CD14-positive monocyte (primary cell): ENCODE measurements around the gene MPPED1. TPM values are rescaled to one million over a fixed set of nuclear protein-coding genes. Genes with fewer than 3 reads are reported as not detected.

Source experiments
- DNase-seq, 3 donors: peaks; one replicate each; pipeline ENCODE4 v3.0.0-alpha.2; 2011 to 2022
- H2AFZ ChIP-seq: 2 replicates; pipeline ENCODE4 v1.6.0; 2012; ENCODE audit warnings: mild to moderate bottlenecking, low read depth, low read length, inconsistent platforms; ENCODE audit not compliant: insufficient read depth, poor library complexity, severe bottlenecking
- H3K27ac ChIP-seq, 2 donors: 1 replicate in 1 of 2; 2 replicates in 1 of 2; pipeline ENCODE4 v1.5.1; 2012 to 2013; ENCODE audit warnings: low read length in 2 of 2, control low read depth in 1 of 2, inconsistent platforms in 1 of 2, low read depth in 1 of 2, mild to moderate bottlenecking in 1 of 2
- H3K27me3 ChIP-seq, 2 donors: one replicate each; pipeline versions ENCODE4 v1.6.0 to v1.6.1; 2011 to 2013; ENCODE audit warnings: low read length in 2 of 2; ENCODE audit not compliant: control insufficient read depth in 2 of 2, insufficient read depth in 2 of 2
- H3K36me3 ChIP-seq, 2 donors: replicated peaks in 1 of 2; 1 replicate in 1 of 2; 2 replicates in 1 of 2; pipeline versions ENCODE4 v1.5.1 to v1.6.1; 2012 to 2013; ENCODE audit warnings: low read length in 2 of 2, control low read depth in 1 of 2, inconsistent platforms in 1 of 2, mild to moderate bottlenecking in 1 of 2; ENCODE audit not compliant: insufficient read depth in 2 of 2, control insufficient read depth in 1 of 2
- H3K4me1 ChIP-seq, 2 donors: 1 replicate in 1 of 2; 2 replicates in 1 of 2; pipeline versions ENCODE4 v1.5.1 to v1.6.1; 2012 to 2013; ENCODE audit warnings: low read length in 2 of 2, control low read depth in 1 of 2, inconsistent platforms in 1 of 2, mild to moderate bottlenecking in 1 of 2, moderate library complexity in 1 of 2; ENCODE audit not compliant: insufficient read depth in 2 of 2, control insufficient read depth in 1 of 2
- H3K4me2 ChIP-seq: replicated peaks from 2 replicates; pipeline ENCODE3; 2012; ENCODE audit warnings: low read length, moderate library complexity, mild to moderate bottlenecking; ENCODE audit not compliant: poor library complexity, severe bottlenecking; ENCODE audit errors: extremely low read depth
- H3K4me3 ChIP-seq, 3 experiments: fragments of 200-600 bp in 1 of 3; sonication (generic) in 1 of 3; replicated peaks in 1 of 3; 1 replicate in 2 of 3; 2 replicates in 1 of 3; pipeline ENCODE4 v1.5.1; 2011 to 2013; ENCODE audit warnings: low read length in 3 of 3, mild to moderate bottlenecking in 3 of 3, control low read depth in 2 of 3, low read depth in 2 of 3, inconsistent platforms in 1 of 3, moderate library complexity in 1 of 3
- H3K79me2 ChIP-seq: 2 replicates; pipeline ENCODE4 v1.6.0; 2012; ENCODE audit warnings: mild to moderate bottlenecking, control low read depth, inconsistent platforms, low read length, moderate library complexity; ENCODE audit not compliant: insufficient read depth
- H3K9ac ChIP-seq: 2 replicates; pipeline ENCODE4 v1.6.0; 2017; ENCODE audit warnings: low read length, mild to moderate bottlenecking; ENCODE audit not compliant: insufficient read depth, poor library complexity, severe bottlenecking
- H3K9me3 ChIP-seq, 2 donors: replicated peaks in 1 of 2; 1 replicate in 1 of 2; 2 replicates in 1 of 2; pipeline versions ENCODE4 v1.5.1 to v1.6.1; 2012 to 2013; ENCODE audit warnings: low read length in 2 of 2, control low read depth in 1 of 2; ENCODE audit not compliant: control insufficient read depth in 1 of 2, insufficient read depth in 1 of 2
- H4K20me1 ChIP-seq: 2 replicates; pipeline ENCODE4 v1.6.0; 2012; ENCODE audit warnings: mild to moderate bottlenecking, low read length, control low read depth, moderate library complexity; ENCODE audit not compliant: insufficient read depth
- H3K27ac Mint-ChIP-seq, 7 donors: one replicate each; pipeline ENCODE4 v1.8.0; 2020; ENCODE audit warnings: mild to moderate bottlenecking in 7 of 7, mixed read lengths in 7 of 7, moderate library complexity in 6 of 7, inconsistent platforms in 2 of 7
- H3K27me3 Mint-ChIP-seq, 3 donors: one replicate each; pipeline ENCODE4 v1.8.0; 2021 to 2022; ENCODE audit warnings: low read depth in 3 of 3, mild to moderate bottlenecking in 3 of 3, mixed read lengths in 3 of 3, moderate library complexity in 3 of 3, inconsistent platforms in 1 of 3
- H3K36me3 Mint-ChIP-seq, 2 donors: one replicate each; pipeline ENCODE4 v1.8.0; 2020; ENCODE audit warnings: mixed read lengths in 2 of 2, inconsistent platforms in 1 of 2, mild to moderate bottlenecking in 1 of 2
- H3K4me1 Mint-ChIP-seq: one replicate; pipeline ENCODE4 v1.8.0; 2020; ENCODE audit warnings: mild to moderate bottlenecking, mixed read lengths
- H3K4me3 Mint-ChIP-seq, 2 donors: one replicate each; pipeline ENCODE4 v1.8.0; 2020; ENCODE audit warnings: mild to moderate bottlenecking in 2 of 2, mixed read lengths in 2 of 2, moderate library complexity in 1 of 2
- H3K9me3 Mint-ChIP-seq, 7 donors: one replicate each; pipeline ENCODE4 v1.8.0; 2020 to 2022; ENCODE audit warnings: mixed read lengths in 7 of 7, mild to moderate bottlenecking in 6 of 7, moderate library complexity in 6 of 7, inconsistent platforms in 2 of 7
- CTCF ChIP-seq: fragments of 200-600 bp; IDR thresholded peaks from one replicate; pipeline ENCODE4 v1.8.0; 2022; ENCODE audit warnings: antibody characterized with exemption, mild to moderate bottlenecking
- WGBS: methylation state at CpG from one replicate; pipeline ENCODE4 v1.1.5; 2013; ENCODE audit warnings: missing lambda C conversion rate; ENCODE audit not compliant: insufficient coverage; 5-methylcytosine and 5-hydroxymethylcytosine counted together
- intact Hi-C, 2 donors: fragments of 100-400 bp; cut with micrococcal nuclease; formaldehyde crosslinking; loops; one replicate each; pipeline versions ENCODE4 v1.15.0 to v1.15.1; 2023
- polyA plus RNA-seq, 3 donors: library from polyadenylated mRNA; depleted of rRNA in 1 of 3; unstranded in 2 of 3; stranded (reverse) in 1 of 3; fragments of 300-500 nt in 2 of 3; fragments of >200 nt in 1 of 3; fragmentation: Illumina TruSeq in 2 of 3; gene quantifications; 1 replicate in 2 of 3; 2 replicates in 1 of 3; pipeline ENCODE4 v1.2.3, GENCODE V29; 2012 to 2021

MPPED1 gene
- polyA plus RNA-seq, 3 donors, result not detected

- Mint-ChIP-seq H3K27ac (no peak overlapping the region), H3K27me3 (peaks cover 1 to 14% (median 8%) of the 10 kb centered on the region in 3 donors), H3K4me3 (no peak overlapping the region), H3K4me1 (peaks cover 2% of the 10 kb centered on the region), H3K9me3 (peaks cover 0 to 2% (median 0%) of the 10 kb centered on the region in 7 donors), H3K36me3 (no peaks in the 10 kb centered on the region)
- H3K27ac ChIP-seq, result no peak overlapping the region
- no peak overlapping the region for H3K4me3 ChIP-seq
- H3K27me3 ChIP-seq, result no peaks in the 10 kb centered on the region
- H3K4me1 ChIP-seq, result no peaks in the 10 kb centered on the region
- H3K36me3 ChIP-seq, result no peaks in the 10 kb centered on the region
- H3K4me2 ChIP-seq, result no peak overlapping the region
- no peaks in the 10 kb centered on the region for H3K9me3 ChIP-seq
- H3K9ac ChIP-seq, result no peak overlapping the region
- H3K79me2 ChIP-seq, result no peaks in the 10 kb centered on the region
- WGBS, result 85% methylated on average over 9 of the region's 11 CpGs
- H2AFZ ChIP-seq, result no peak overlapping the region
- DNase-seq, result no peak
- no peak for TF ChIP-seq CTCF
- intact Hi-C loops, result no loop called here
- no peaks in the 10 kb centered on the region for H4K20me1 ChIP-seq
Measured at GRCh38 chr22:43471606-43472135, 59.9 kb downstream of the MPPED1 start.

GRCh38 chr22:43473031-43473430, 61.2 kb downstream of the MPPED1 start:
- no peak overlapping the region for H3K4me3 Mint-ChIP-seq
- no peak overlapping the region for H3K27ac Mint-ChIP-seq
- Histone ChIP-seq H3K36me3 (no peaks in the 10 kb centered on the region), H3K79me2 (no peaks in the 10 kb centered on the region), H3K9me3 (no peaks in the 10 kb centered on the region), H3K4me1 (no peaks in the 10 kb centered on the region), H3K4me3 (no peak overlapping the region), H3K4me2 (no peak overlapping the region), H2AFZ (no peak overlapping the region), H3K27me3 (no peaks in the 10 kb centered on the region), H4K20me1 (no peaks in the 10 kb centered on the region), H3K27ac (no peak overlapping the region), H3K9ac (no peak overlapping the region)
- intact Hi-C loops, result no loop called here
- H3K36me3 Mint-ChIP-seq, result no peaks in the 10 kb centered on the region
- peaks cover 0 to 2% (median 0%) of the 10 kb centered on the region in 7 donors for H3K9me3 Mint-ChIP-seq
- peaks cover 0 to 14% (median 8%) of the 10 kb centered on the region in 3 donors for H3K27me3 Mint-ChIP-seq
- DNase-seq, result no peak
- 93% methylated on average over 7 of the region's 8 CpGs for WGBS
- H3K4me1 Mint-ChIP-seq, result peaks cover 2% of the 10 kb centered on the region
- no peak for TF ChIP-seq CTCF
